Heart left ventricle (tissue), 16 donors: ENCODE measurements around the gene KSR2. TPM values are rescaled to one million over a fixed set of nuclear protein-coding genes. Genes with fewer than 3 reads are reported as not detected.

Experiments
- ATAC-seq, 4 donors: fragments of 200-7000 bp; cut with Tn5 transposase; one replicate each; pipeline ENCODE4 v1.9.1; 2020 to 2022; ENCODE audit warnings: moderate library complexity in 4 of 4, mild to moderate bottlenecking in 3 of 4, moderate number of reproducible peaks in 1 of 4
- DNase-seq, 5 donors: peaks; one replicate each; pipeline ENCODE4 v3.0.0-alpha.2; 2020
- H3K27ac ChIP-seq, 12 donors: fragments of 200-600 bp; sonication (generic) in 4 of 12; one replicate each; pipeline versions ENCODE4 v1.5.0 to v1.8.0; 2016 to 2022; ENCODE audit warnings: mild to moderate bottlenecking in 2 of 12
- H3K27me3 ChIP-seq, 9 donors: fragments of 200-600 bp; sonication (generic) in 2 of 9; one replicate each; pipeline versions ENCODE4 v1.5.1 to v1.8.0; 2016 to 2022; ENCODE audit warnings: mild to moderate bottlenecking in 3 of 9
- H3K36me3 ChIP-seq, 9 donors: fragments of 200-600 bp; sonication (generic) in 2 of 9; one replicate each; pipeline versions ENCODE4 v1.5.0 to v1.8.0; 2018 to 2022; ENCODE audit warnings: mild to moderate bottlenecking in 2 of 9
- H3K4me1 ChIP-seq, 12 donors: fragments of 200-600 bp; sonication (generic) in 4 of 12; one replicate each; pipeline versions ENCODE4 v1.5.0 to v1.8.0; 2016 to 2022; ENCODE audit warnings: mild to moderate bottlenecking in 3 of 12
- H3K4me3 ChIP-seq, 12 donors: fragments of 200-600 bp; sonication (generic) in 4 of 12; one replicate each; pipeline versions ENCODE4 v1.5.0 to v1.8.0; 2017 to 2022; ENCODE audit warnings: mild to moderate bottlenecking in 9 of 12, moderate library complexity in 4 of 12
- H3K9me3 ChIP-seq, 12 donors: fragments of 200-600 bp; sonication (generic) in 4 of 12; one replicate each; pipeline versions ENCODE4 v1.5.0 to v1.8.0; 2016 to 2022; ENCODE audit warnings: mild to moderate bottlenecking in 1 of 12
- POLR2A ChIP-seq, 2 donors: fragments of 450-650 bp; IDR thresholded peaks; one replicate each; pipeline ENCODE4 v1.6.1; 2017; ENCODE audit warnings: antibody characterized with exemption in 2 of 2, mild to moderate bottlenecking in 2 of 2, moderate library complexity in 2 of 2
- WGBS, 4 donors: extraction: QIAGEN DNeasy Blood & Tissue Kit in 2 of 4; methylation state at CpG; one replicate each; pipeline versions ENCODE4 v1.1.5 to v1.1.7; 2013 to 2018; 5-methylcytosine and 5-hydroxymethylcytosine counted together
- intact Hi-C, 10 donors: fragments of 100-400 bp; cut with DNase I; formaldehyde crosslinking; loops; one replicate each; pipeline versions ENCODE4 v1.11.1 to v1.14.2; 2022
- polyA plus RNA-seq, 2 donors: library from polyadenylated mRNA; stranded (reverse); fragments of 200-250 nt; gene quantifications; one replicate each; pipeline ENCODE4 v1.2.3, GENCODE V29; 2013
- total RNA-seq, 9 donors: library from RNA; depleted of rRNA in 2 of 9; stranded (reverse); fragments of >200 nt in 2 of 9; fragmentation: NEBNext Ultra II Directional in 3 of 9; extraction: Animal tissue kit (Norgen Biotek cat#: 25700) in 3 of 9; gene quantifications; one replicate each; pipeline versions ENCODE4 v1.1.0 to v1.2.4, GENCODE V29; 2016 to 2023
- TF ChIP-seq, protein P1 (sequence below), 12 donors: fragments of 200-600 bp; sonication (generic) in 4 of 12; IDR thresholded peaks; one replicate each; pipeline versions ENCODE4 v1.5.0 to v1.8.0; 2018 to 2022; ENCODE audit warnings: antibody characterized with exemption in 12 of 12, mild to moderate bottlenecking in 5 of 12
- donor health status: ischemic (EF 13 %, LVEDD 7.1; RV severe dilation, severe dysfunction).
- donor health status: healthy with polysubstance abuse.
- donor health status: DM: no; HTN: yes; CAD: no.
- donor health status: DM: no; HTN: no; CAD: no.
- donor health status: ischemic (EF 25% LVEDD 6.9; RV normal size, moderate dysfunction).
- donor health status: ischemic (EF 25% LVEDD 5.7; RV mildly dilated, moderate dysfunction).
- donor health status: healthy.
- donor health status: DM: yes; HTN: yes; CAD: no.
- donor health status: ischemic (EF 35%, LVEDD 5.7; RV mildly dilated, moderate dysfunction).
- donor health status: nonischemic (EF 11% LVEDD 7.7; RV severe dilation, severe dysfunction).
- donor health status: DM: yes; HTN: yes; CAD: no.
- donor health status: PGD.
- donor health status: ischemic (EF 29% LVEDD 5.4; RV normal size, mild dysfunction).
- donor health status: nonischemic (EF 23%, LVEDD 6.1; RV moderate dilation, normal function).

Gene KSR2
- total and polyA plus RNA-seq, 11 donors, result under 0.01 to 0.02 (median 0.02) TPM; not detected in 8

DNA sequence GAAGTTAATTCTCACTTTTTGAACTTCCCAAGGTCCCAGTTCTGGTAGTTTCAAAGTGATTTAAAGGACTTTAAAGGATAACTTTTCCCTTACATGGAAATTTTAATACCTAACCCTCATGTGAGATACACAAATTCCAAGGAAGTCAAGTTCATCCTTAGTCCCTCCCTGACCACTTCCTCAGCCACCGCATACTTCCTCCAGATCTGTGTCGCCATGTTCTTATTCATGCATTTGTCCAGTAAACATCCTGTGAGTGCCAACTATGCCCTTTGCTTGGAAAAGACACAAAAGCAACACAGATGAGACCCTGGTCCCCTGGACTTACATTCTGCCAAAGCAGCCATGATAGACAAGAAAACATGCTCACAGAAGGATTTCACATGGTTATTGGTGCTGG is 206.6 kb downstream of the KSR2 start:
- Histone ChIP-seq H3K27ac (no peak overlapping the region), H3K27me3 (peaks cover 0 to 4% (median 0%) of the 10 kb centered on the region in 9 donors), H3K36me3 (no peaks in the 10 kb centered on the region), H3K9me3 (peaks cover 0 to 24% (median 4%) of the 10 kb centered on the region in 12 donors), H3K4me1 (no peaks in the 10 kb centered on the region), H3K4me3 (no peak overlapping the region)
- 62 to 86% (median 81%) methylated on average over 2 of the region's 2 CpGs for WGBS, 4 donors
- no peak for DNase-seq
- TF ChIP-seq, protein P1, sequence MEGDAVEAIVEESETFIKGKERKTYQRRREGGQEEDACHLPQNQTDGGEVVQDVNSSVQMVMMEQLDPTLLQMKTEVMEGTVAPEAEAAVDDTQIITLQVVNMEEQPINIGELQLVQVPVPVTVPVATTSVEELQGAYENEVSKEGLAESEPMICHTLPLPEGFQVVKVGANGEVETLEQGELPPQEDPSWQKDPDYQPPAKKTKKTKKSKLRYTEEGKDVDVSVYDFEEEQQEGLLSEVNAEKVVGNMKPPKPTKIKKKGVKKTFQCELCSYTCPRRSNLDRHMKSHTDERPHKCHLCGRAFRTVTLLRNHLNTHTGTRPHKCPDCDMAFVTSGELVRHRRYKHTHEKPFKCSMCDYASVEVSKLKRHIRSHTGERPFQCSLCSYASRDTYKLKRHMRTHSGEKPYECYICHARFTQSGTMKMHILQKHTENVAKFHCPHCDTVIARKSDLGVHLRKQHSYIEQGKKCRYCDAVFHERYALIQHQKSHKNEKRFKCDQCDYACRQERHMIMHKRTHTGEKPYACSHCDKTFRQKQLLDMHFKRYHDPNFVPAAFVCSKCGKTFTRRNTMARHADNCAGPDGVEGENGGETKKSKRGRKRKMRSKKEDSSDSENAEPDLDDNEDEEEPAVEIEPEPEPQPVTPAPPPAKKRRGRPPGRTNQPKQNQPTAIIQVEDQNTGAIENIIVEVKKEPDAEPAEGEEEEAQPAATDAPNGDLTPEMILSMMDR (IDR thresholded peaks at IDR 0.05), result no peak
- no peak for TF ChIP-seq POLR2A (IDR thresholded peaks at IDR 0.05)
- intact Hi-C loops, result no loop called here
- ATAC-seq, result no peak

DNA sequence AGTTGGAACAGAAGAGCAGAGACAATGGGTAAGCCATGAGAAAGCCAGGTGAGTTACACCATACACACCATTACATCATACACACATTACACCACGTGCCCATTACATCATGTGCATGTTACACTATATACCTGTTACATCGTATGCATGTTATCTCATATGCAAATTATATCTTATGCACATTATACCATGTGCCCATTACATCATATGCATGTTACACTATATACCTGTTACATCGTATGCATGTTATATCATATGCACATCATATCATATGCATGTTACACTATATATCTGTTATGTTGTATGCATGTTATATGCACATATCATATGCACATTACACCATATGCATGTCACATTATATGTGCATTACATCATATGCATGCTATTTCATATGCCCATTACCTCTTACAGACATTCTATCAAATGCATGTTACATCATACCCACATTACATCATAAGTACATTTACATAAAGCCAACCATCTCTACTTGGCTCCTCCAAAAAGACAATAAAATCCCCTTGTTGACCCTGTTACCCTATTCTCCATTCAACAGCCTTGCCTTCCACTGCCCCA is 207.2 kb downstream of the KSR2 start:
- WGBS, 4 donors, result 78 to 89% (median 84%) methylated on average over 3 of the region's 3 CpGs

DNA sequence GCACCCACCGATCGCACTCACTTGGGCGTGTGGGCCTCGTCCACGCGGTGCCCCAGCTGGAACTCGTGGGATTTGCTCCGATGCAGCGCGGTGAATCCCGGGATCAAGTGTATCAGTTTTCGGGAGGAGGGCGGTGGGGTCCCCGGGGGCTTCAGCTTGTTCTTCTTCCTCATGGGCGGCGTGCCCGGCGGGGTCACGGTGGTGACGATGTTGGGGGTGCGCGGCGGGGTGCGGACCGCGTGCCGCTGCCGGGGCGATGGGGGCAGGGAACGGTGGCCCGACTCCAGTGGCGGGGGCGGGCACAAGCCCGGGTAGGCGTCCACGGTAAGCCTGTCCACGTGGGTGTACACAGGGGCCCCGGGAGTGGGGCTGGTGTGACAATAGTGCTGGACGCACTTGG is 207.8 kb downstream of the KSR2 start:
- 92 to 97% (median 94%) methylated on average over 35 to 39 of the region's 39 CpGs for WGBS, 4 donors
- ATAC-seq (no peak), DNase-seq (no peak)
- H3K4me1 ChIP-seq, result no peaks in the 10 kb centered on the region
- TF ChIP-seq, protein P1 (IDR thresholded peaks at IDR 0.05), result no peak
- peaks cover 0 to 15% (median 2%) of the 10 kb centered on the region in 12 donors for H3K9me3 ChIP-seq
- no peak overlapping the region for H3K27ac ChIP-seq
- peaks cover 0 to 4% (median 0%) of the 10 kb centered on the region in 9 donors for H3K27me3 ChIP-seq
- intact Hi-C loops, result no loop called here
- H3K4me3 ChIP-seq, result no peak overlapping the region
- H3K36me3 ChIP-seq, result no peaks in the 10 kb centered on the region

More for the DNA sequence above, 207.2 kb downstream of the KSR2 start:
- intact Hi-C loops, result no loop called here
- no peak for DNase-seq
- no peak for ATAC-seq
- Histone ChIP-seq H3K27ac (no peak overlapping the region), H3K36me3 (no peaks in the 10 kb centered on the region), H3K9me3 (peaks cover 0 to 22% (median 4%) of the 10 kb centered on the region in 12 donors), H3K4me1 (no peaks in the 10 kb centered on the region), H3K27me3 (peaks cover 0 to 4% (median 0%) of the 10 kb centered on the region in 9 donors), H3K4me3 (no peak overlapping the region)
- TF ChIP-seq, protein P1 (IDR thresholded peaks at IDR 0.05), result no peak
- no peak for TF ChIP-seq POLR2A (IDR thresholded peaks at IDR 0.05)

DNA sequence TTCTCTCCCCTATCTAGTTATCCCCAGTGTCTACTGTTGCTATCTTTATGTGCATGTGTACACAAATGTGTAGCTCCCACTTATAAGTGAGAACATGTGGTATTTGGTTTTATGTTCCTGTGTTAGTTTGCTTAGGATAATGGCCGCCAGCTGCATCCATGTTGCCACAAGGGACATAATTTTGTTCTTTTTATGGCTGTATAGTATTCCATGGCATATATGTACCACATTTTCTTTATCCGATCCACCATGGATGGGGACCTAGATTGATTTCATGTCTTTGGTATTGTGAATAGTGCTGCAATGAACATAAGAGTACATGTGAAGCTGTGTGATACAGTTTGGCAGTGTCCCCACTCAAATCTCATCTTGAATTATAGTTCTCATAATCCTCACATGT is 218.1 kb downstream of the KSR2 start:
- ATAC-seq, result no peak
- intact Hi-C loops, result no loop called here
- no peaks in the 10 kb centered on the region for H3K36me3 ChIP-seq
- H3K4me1 ChIP-seq, result no peaks in the 10 kb centered on the region
- no peak for DNase-seq
- TF ChIP-seq POLR2A (IDR thresholded peaks at IDR 0.05), result no peak
- TF ChIP-seq, protein P1 (IDR thresholded peaks at IDR 0.05), result no peak
- H3K4me3 ChIP-seq, result no peak overlapping the region
- H3K9me3 ChIP-seq, result peaks cover 0 to 17% (median 0%) of the 10 kb centered on the region in 12 donors
- no peak overlapping the region for H3K27ac ChIP-seq
- H3K27me3 ChIP-seq, result peaks cover 0 to 9% (median 0%) of the 10 kb centered on the region in 9 donors
- WGBS, 4 donors, result 87 to 93% (median 90%) methylated on average over 2 of the region's 2 CpGs
